ENCODE data around the gene POLK. TPM values are rescaled to one million over a fixed set of nuclear protein-coding genes. Genes with fewer than 3 reads are reported as not detected.
A peak's percentile ranks its signal among the peaks of the same experiment; 100 is the strongest.

The POLK gene
- total and polyA plus RNA-seq, 2 of the 13 experiments (the other 11 are each of a cell fraction or from before 2014, with no cell fraction given), result 8.6 to 11.7 TPM

GRCh38 chr5:75523275-75523674, 11.6 kb downstream of the POLK start (continued):
- TF ChIP-seq ZNF232 (CRISPR knock-in tag; IDR thresholded peaks at IDR 0.05; ENCODE audit: borderline replicate concordance), result no peak
- no peak for TF ChIP-seq ARNTL (CRISPR knock-in tag; IDR thresholded peaks at IDR 0.05)
- TF ChIP-seq ZFP82 (CRISPR knock-in tag; IDR thresholded peaks at IDR 0.05; ENCODE audit: borderline replicate concordance), result no peak
- no peak for TF ChIP-seq ZBTB34 (CRISPR knock-in tag; IDR thresholded peaks at IDR 0.05)
- TF ChIP-seq FOXP4 (CRISPR knock-in tag; IDR thresholded peaks at IDR 0.05), result no peak
- TF ChIP-seq YEATS4 (CRISPR knock-in tag; IDR thresholded peaks at IDR 0.05; ENCODE audit: borderline replicate concordance), result no peak
- no peak for TF ChIP-seq ZNF543 (CRISPR knock-in tag; IDR thresholded peaks at IDR 0.05)
- TF ChIP-seq TBL1XR1 (IDR thresholded peaks at IDR 0.05; ENCODE audit: borderline replicate concordance, low read length, partially characterized antibody), result peak; percentile 73
- no peak for TF ChIP-seq MED8 (CRISPR knock-in tag; IDR thresholded peaks at IDR 0.05; ENCODE audit: insufficient replicate concordance)
- TF ChIP-seq ZGPAT (CRISPR knock-in tag; IDR thresholded peaks at IDR 0.05), result peak; percentile 51; the same call in 1 of the 2 replicates
- TF ChIP-seq ZFAT (CRISPR knock-in tag; conservative IDR thresholded peaks at IDR 0.05), result no peak
- TF ChIP-seq CC2D1A (CRISPR knock-in tag; IDR thresholded peaks at IDR 0.05), result no peak
- TF ChIP-seq NONO (IDR thresholded peaks at IDR 0.05), result no peak
- no peak for TF ChIP-seq NONO (CRISPR knock-in tag; conservative IDR thresholded peaks at IDR 0.05)
- TF ChIP-seq IRX3 (CRISPR knock-in tag; IDR thresholded peaks at IDR 0.05; ENCODE audit: borderline replicate concordance, low read depth), result no peak
- no peak for TF ChIP-seq ZNF484 (CRISPR knock-in tag; IDR thresholded peaks at IDR 0.05; ENCODE audit: borderline replicate concordance, low read depth)
- no peak for TF ChIP-seq HOMEZ (CRISPR knock-in tag; IDR thresholded peaks at IDR 0.05; ENCODE audit: low read depth)
- no peak for TF ChIP-seq ZFP36 (IDR thresholded peaks at IDR 0.05; ENCODE audit: borderline replicate concordance, low read depth, low read length, partially characterized antibody)
- no peak for TF ChIP-seq ATRX (CRISPR knock-in tag; IDR thresholded peaks at IDR 0.05; ENCODE audit: borderline replicate concordance)
- no peak for TF ChIP-seq CBX2 (IDR thresholded peaks at IDR 0.05; ENCODE audit: low read depth, low read length)
- no peak for TF ChIP-seq CBX2 (CRISPR knock-in tag; IDR thresholded peaks at IDR 0.05; ENCODE audit: low read depth)
- TF ChIP-seq SMAD3 (CRISPR knock-in tag; IDR thresholded peaks at IDR 0.05), result peak; percentile 58; the same call in 1 of the 2 replicates
- TF ChIP-seq ZNF704 (CRISPR knock-in tag; IDR thresholded peaks at IDR 0.05; ENCODE audit: borderline replicate concordance), result no peak
- no peak for TF ChIP-seq ZC3H4 (CRISPR knock-in tag; IDR thresholded peaks at IDR 0.05; ENCODE audit: borderline replicate concordance)
- TF ChIP-seq MED1 (CRISPR knock-in tag; IDR thresholded peaks at IDR 0.05), result no peak
